CD4-positive, alpha-beta T cell treated with Interleukin-15 for 4 hours (primary cell): ENCODE results near the gene TMEM63A.
"Not testable (repeated sequence)": the region's sequence is repeated elsewhere in the genome, so short reads cannot be mapped to it uniquely, and the experiment has no call there.

Experiments
- DNase-seq: peaks from one replicate; pipeline ENCODE4 v3.0.0-alpha.2; 2020; ENCODE audit warnings: low spot score

Gene TMEM63A

DNA sequence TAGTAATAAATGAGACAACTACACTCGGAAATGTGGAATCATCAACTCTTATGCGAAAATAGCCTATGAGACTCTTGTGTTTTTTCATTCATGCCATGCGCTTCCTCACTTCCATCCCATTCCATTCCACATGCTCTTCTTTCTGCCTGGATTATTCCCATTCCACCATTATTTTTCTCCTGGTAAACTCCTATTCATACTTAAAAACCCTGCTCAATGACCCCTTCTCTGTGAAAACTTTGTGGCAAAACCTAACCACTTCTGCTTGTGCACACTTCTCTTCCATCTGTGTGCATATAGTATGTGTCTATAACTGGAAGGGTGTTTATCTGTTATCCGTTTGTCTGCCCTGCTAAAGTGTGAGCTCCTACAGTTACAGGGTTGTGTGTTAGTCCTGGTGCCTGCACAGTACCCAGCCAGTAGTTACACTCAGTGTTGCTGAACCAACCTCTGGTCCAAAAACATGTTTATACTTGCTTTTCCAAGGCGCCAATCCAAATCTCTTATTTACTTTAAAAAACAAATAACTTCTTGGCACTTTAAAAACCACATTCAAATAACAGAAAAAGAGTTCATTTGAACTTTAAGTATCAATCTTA is 61.6 kb downstream of the TMEM63A start:
- DNase-seq = no peak

DNA sequence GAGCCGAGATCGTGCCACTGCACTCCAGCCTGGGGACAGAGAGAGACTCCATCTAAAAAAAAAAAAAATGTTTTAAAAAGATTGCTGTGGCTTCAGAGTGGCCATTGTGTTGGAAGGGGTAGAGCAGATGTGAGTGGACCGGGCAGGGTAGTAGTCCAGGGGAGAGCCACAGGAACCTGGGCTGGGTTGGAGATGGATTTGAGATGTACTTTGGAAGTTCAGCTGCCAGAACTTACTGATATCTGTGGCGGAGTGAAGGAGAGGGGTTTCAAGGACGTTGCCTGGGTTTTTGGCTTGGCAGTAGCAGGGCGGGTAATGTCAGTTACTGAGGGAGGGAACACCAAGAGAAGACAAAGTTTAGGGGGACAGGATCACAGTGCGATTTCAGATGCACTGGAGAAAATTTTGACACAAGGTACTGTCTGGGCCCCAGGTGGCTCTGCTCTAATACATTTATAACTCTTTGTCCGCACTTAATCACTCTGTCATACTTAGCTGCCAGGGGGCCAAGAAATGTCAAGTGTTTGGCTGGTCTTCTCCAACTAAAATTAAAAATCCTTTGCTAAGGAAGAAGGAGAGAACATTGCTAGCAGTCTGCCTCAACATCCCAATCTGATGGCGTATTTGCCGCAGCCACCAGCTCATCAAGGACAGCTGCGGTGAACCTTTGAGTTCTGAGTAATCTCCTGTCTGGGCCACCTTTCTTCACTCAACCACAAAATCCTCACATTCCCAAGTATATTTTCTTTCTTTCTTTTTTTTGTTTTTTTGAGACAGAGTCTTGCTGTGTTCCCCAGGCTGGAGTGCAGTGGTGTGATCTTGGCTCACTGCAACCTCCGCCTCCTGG is 62.6 kb downstream of the TMEM63A start:
- DNase-seq = no peak

DNA sequence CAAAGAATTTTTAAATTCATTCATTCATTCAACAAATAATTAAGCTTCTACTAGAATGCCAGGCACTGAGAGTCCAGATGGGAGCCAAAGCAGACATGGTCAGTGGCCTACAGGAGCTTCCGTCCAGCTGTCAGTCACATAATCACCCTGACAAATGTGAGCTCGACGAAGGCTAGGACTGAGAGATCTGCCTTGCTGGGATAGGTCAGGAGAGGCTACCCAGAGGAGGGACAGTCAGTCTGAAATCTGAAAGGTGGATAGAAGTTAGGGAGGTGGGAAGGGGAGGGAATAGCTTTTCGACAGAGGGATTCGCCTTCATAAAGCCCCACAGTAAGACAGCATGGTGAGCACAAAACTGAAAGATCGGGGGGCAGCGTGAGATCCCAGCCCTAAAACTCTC is 64.0 kb downstream of the TMEM63A start:
- no peak for DNase-seq

DNA sequence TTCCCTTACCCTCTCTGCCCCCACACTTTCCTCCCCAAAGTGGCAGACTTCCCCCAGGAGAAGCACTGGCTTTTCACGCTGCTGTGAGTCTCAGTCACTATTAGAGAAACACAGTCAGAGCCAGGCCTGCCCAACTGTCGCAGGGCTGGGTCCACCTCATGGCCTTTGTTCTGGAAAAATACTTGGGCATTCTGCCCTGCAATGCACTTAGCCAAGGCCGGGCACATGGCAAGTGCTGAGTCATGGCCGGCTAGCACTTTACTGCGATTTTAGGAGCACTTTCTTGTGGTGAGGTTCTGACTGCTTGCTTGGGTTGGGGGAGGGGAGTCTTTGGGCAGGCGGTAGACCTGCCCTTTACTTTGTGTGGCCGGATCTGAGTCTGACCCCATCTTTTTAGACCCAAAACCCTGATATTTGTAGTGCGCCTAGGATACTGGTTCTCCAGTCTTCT is 64.5 kb downstream of the TMEM63A start:
- no peak for DNase-seq

DNA sequence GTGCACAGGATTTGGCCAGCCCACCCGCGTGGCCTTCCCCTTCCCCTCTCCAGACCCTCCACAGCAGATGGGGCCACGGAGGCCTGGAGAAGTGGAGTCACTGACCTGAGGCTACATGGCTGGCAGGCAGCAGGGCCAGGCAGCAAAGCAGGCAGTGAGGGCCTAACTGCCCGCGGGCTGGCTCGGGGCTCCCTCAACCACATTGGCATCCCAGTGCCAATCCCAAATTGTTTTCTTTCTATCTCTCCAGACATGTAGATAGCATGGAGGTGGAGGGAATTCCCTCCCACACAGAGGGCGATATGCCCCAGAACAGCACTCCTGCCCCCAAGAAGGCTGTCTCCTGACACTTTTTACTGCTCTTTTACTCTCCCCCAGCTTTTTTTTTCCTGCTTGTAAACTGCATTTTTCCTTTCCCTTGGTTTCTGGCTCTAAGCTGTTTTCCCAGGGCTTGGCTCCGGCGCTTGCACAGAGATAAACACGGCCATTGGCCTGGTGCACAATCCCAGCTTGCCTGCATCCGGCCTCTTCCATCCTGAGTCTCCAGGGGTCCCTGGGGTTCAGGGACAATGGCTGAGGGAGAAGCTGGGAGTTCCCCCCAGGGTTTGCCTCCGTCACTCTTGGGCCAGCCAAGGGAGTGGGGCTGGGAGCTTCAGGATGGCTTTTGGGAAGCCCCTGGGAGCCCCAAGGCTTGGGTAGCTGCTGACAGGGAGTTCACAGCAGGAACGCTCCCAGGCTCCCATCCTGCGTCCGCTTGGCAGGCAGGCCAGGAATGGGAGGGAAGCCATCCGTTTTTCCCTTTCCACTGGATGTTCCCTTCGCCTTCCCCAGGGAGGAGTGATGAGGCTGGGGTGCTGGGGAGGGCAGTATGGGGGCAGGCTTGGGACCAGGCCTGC is 65.3 kb downstream of the TMEM63A start:
- no peak for DNase-seq

DNA sequence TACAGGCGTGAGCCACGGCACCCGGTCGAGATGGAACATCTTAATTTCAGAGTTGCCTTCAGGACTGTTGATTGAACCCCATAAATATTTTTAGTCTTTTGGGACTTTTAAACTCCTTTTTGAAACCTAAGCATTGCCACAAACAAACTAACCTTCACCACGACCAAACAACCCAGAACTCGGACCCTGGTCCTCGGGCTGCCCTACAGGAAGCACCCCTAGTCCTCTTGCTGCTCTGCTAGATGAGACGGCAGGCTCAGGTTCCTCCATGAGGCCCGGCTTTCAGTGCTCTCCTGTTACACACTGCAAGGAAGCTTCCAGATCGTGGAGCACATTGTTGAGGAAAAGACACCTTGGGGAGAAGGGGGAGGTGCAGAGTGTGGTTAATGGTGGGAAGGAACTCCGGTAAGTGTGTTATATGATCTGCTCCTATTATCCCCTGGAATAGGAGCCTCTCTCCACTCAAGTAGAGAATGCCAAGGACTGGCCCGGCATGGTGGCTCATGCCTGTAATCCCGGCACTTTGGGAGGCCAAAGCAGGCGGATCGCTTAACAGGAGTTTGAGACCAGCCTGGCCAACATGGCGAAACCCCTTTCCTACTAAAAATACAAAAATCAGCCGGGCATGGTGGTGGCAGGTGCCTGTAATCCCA is 66.5 kb downstream of the TMEM63A start:
- no peak for DNase-seq

DNA sequence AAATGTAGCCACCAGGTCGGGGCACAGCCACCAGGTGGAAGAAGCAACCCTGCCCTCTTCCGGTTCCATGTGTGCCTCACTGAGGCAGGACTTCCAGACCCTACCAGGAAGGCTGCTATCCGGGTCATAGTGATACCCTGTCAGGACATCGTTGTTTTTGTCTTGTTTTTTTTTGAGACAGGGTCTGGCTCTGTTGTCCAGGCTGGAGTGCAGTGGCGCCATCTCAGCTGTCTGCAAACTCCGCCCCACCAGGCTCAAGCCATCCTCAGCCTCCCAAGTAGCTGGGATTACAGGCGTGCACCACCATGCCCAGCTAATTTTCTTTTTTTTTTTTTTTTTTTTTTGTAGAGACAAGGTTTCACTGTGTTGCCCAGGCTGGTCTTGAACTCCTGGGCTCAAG is 67.1 kb downstream of the TMEM63A start:
- not testable (repeated sequence) for DNase-seq

DNA sequence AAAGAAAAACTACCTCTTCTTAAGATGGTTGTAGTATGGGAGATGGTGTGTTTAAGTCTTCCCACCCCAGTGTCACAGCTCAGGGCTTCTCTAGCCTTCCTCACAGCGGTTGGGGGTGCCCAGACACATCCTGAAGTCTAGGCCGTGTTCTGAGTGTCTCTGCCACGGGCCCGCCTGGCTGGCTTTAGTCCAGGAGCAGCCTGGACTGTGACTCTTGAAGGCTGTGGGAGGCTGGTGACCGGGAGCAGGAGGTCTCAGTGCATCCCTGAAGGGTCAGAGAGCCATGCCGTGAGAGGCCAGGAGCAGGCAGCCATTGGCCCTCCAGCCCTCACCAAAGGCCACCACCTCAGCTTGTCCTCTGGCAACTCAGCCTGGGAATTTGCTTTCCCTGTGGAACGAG is 67.8 kb downstream of the TMEM63A start:
- DNase-seq = no peak

DNA sequence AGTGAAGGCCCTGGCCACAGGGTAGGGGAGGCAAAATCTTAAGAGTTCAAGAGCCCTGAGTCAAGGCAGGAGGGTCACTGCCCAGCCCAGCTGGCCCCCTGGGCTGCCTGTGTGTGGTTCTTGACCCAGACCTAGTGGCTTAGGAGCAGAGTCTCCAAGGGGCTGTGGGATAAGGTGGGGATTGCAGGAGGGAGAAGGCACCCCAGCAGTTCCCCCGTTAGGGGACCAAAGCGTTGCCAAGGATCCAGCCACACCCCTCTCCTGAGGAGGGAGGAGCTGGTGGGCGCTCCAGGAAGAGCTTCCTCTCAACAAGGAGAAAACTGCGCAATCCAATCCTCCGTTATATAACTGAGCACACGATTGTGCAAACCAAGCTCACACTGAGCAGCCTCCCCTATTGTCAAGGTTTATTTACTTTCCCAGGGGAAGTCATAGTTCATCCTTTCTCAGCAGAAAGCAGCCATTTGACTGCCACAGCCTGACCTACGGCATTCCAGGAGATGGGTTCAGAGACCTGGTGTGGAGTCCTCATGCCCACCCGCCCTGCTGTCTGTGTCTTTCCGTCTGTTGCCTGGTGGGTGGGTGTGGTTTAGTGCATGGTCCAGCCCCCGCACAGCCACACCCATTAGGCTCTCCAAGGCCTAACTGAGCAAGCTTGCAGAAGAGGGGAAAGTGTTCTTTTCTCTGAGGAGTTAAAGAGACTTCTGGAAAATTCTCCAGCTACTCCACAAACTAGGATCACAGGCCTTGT is 68.8 kb downstream of the TMEM63A start:
- no peak for DNase-seq

DNA sequence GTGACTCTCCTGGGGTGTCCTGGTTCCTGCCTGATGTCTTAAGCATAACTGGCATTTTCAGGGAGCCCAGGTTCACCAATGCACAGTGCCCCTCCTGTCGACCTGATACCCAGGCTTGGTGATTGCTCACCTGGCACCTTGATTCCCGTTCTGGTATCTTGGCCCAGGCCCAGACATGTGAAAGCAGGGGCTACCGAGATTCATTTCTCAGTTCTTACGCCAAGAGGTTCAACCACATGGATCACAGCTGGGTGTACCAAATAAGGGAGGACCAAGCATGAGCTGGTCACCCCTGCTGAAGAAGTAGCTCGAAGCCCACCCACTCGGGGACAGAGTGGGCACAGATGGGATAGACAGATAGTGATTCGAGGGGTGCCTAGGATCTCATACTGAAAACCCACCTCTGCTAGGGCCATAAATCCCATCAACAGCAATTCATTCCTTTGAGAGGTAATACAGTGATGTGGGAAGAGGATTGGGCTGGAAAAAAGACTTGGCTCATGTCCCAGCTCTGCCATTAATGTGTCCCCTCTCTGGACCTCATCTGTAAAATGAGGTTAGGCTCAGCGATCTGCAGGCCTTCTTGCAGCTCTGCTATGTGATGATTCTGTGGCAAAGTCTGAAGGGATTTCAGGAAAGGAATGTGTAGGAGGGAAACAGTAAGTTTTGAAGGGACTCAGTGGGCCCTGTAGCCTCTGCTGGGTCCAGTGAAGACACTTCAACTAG is 69.5 kb downstream of the TMEM63A start:
- no peak for DNase-seq

DNA sequence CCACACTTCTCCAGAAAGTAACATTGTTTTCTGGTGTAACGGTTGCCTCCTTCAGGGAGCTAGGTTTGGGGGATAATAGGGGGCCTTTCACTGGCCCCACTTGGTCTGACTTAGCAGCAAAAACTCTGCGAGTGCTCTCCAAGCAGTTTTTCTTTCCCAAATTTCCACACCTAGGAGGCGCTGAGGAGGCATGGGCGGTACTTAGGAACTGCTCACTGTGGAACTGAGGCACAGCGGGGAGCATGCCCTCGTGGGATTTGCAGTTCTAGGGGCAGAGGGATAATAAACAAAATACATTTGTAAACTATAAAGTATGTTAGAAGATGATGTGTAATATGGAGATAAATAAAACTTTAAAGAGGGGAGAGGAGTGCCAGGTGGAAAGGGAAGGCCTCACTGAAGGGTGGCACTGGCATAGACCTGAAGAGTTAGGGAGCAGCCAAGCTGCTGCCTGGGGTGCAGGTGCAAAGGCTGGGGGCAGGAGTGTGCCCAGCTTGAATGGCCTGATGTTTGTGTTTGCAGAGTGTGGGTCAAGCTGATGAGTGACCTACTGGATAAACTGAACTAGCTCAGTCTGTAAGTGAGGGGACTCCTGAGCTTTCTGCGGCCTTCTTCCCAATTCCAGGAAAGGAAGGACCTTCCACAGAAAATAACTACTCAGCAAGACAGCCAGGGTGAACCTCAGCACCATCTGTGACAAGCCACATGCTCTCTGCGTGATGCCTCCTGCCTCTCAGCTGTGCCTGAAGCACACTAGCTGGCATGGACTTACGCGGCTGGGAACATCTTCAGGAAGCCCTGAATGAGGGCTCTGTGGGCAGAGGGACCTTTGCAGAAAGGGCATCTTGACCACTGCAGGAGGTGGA is 70.3 kb downstream of the TMEM63A start:
- DNase-seq = no peak

DNA sequence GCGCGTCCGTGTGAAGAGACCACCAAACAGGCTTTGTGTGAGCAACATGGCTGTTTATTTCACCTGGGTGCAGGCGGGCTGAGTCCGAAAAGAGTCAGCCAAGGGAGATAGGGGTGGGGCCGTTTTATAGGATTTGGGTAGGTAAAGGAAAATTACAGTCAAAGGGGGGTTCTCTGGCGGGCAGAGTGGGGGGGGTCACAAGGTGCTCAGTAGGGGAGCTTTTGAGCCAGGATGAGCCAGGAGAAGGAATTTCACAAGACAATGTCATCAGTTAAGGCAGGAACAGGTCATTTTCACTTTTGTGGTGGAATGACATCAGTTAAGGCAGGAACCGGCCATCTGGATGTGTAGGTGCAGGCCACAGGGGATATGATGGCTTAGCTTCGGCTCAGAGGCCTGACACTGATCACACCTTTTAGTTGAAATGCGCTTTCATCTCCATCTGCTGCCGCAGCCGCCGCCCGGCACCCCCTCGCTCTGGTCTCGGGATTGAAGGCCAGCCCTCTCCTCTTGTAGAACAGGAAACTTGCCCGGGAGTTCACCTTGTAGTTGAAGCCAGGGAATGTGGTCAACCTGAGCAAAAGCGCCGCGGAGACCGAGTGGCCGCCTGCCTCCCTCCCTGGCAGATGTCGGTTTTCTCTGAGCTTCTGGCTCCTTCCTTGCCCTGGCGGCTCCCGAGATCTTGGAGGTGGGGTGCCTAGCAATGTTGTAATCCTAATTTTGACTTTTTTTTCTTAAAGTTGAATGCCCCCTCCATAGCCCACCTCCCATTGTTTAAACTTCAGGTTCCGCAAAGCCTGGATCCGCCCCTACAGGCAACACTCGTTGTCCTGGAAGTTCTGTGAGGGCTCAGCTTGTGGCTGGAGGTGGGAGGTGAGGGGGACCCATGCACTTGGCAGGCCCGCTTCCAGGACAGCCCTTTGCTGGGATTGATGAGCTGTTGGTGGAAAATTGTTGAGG is 71.3 kb downstream of the TMEM63A start:
- DNase-seq = not testable (repeated sequence)

DNA sequence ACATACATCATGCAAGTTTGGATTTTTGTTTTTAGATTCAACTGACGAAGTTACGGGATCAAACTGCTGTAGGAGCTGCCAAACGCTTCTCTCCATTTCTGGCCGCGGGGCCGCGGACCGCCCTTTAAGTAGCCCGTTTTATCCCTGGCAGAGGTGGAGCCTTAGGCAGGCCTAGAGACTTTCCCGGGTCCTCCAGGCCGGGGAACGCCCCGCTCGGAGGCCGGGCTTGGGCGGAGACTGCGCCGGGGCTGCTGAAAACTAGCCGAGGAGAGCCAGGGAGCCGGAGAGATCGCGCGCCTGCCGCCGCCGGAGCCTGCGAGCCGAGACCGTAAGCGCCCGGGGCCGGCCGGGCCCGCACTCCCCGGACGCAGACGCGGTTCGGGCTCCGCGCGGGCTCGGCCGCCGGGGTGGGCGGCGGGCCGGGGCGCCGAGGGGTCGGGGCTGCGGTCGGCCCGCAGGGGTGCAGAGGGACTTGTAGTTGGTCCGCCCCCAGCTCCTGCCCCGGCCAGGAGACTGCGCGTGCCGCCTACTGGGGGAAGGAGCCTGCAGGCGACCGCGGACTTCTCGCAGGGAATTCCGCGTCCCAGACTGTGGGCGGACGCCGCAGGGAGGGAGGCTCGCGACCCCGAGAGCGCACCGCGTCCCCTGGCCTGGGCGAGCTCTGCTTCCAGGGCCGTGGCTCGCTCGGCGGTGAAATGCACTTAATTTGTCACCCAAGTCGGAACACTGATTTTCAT is 72.2 kb downstream of the TMEM63A start, which contains the start of gene EPHX1:
Gene EPHX1 (plus strand): TSS at position 283 of the 737 bp plus-strand sequence. CDS start 18,606 bp downstream, outside the sequence.
- peak; percentile 54 for DNase-seq

DNA sequence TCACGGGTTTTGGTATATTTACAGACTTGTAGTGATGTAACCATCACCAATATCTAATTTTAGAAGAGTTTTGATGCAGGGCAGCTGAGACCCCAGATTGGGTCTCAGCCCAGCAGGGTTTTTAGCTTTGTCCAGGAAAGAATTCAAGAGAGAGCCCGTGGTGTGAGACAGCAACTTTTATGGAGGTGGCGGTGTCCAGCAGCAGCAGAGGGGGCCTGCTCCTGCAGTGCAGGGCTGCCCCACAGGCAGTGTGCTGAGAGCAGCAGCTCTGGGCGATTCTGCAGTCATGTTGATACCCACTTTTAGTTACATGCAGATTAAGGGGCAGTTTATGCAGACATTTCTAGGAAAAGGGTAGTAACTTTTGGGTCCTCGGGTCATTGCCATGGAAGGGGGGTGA is 74.0 kb downstream of the TMEM63A start:
- no peak for DNase-seq

DNA sequence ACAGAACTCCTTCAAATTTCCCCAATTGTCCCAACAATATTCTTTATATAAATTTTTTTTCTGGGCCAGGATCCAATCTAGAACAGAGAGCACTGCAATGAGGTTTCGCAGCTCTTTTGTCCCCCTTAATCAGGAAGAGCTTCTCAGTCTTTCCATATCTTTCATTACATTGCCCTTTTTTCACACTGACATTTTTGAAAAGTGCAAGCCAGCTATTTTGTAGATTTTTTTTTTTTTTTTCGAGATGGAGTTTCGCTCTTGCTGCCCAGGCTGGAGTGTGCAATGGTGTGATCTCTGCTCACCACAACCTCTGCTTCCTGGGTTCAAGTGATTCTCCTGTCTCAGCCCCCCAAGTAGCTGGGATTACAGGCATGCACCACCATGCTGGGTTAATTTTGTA is 75.4 kb downstream of the TMEM63A start:
- DNase-seq = not testable (repeated sequence)

DNA sequence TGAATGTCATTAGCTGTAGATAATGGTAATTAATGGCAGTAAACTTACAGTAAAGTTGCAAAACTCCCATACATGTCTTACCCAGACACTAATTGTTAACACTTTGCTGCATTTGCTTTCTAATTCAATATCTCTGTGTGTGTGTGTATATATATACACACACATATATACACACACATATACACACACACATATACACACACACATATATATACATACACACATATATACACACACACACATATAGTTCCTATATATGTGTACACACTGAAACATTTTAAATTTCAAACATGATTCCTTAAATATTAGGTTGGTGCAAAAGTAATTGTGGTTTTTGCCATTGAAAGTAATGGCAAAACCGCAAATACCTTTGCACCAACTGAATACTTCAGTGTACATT is 75.9 kb downstream of the TMEM63A start:
- no peak for DNase-seq

DNA sequence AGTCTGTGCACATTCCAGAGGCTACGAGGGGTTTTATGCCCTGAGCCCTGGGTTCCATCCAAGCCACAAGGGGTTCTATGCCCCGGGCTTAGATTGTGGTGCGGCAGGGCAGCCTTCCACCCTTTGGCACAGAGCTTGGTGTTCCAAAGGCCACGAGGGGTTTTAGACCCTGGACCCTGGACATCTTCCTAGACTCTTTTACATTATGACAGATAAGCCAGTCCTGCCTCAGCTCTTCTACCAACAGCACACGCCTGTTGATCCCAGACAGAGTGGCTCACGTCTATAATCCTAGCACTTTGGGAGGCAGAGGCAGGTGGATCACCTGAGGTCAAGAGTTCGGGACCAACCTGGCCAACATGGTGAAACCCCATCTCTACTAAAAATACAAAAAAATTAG is 81.0 kb downstream of the TMEM63A start:
- not testable (repeated sequence) for DNase-seq

DNA sequence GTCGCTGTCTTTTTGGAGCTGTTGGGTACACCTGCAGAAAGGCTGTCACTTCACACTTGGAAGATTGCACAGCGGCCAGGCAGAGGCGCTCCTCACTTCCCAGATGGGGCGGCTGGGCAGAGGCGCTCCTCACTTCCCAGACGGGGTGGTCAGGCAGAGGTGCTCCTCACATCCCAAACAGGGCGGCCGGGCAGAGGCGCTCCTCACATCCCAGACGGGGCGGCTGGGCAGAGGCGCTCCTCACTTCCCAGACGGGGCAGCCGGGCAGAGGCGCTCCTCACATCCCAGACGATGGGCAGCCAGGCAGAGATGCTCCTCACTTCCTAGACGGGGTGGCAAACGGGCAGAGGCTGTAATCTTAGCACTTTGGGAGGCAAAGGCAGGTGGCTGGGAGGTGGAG is 86.1 kb downstream of the TMEM63A start:
- not testable (repeated sequence) for DNase-seq
